PC-9 (cell line): ENCODE data around the gene PTPRA.

ENCODE experiments used
- CTCF ChIP-seq: fragments of 200-600 bp; sonication (generic); conservative IDR thresholded peaks from 2 replicates; pipeline ENCODE4 v1.6.1; 2017; ENCODE audit warnings: mixed run types, antibody characterized with exemption, mild to moderate bottlenecking, moderate library complexity
- EZH2 ChIP-seq: fragments of 200-600 bp; sonication (generic); IDR thresholded peaks from 2 replicates; pipeline ENCODE4 v1.8.0; 2017; ENCODE audit warnings: antibody characterized with exemption, low read depth

DNA sequence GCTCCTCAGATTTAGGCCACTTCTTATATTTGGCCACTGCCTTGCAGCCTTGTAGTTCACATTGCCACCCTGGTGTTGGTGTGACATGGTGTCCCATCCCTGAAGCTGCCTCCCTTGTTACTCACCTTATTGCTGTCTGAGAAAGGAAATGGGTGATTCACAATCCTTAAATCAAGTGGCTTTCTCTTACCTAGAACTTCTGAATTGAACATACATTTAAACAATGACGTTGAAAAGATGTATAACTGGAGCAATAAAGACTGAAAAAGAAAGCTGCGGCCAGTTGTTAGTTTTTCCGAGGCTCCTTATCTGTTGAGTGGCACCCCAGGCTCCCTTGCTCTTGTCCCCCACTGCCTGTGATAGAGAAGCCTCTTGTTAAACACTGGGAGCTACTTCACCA is 141.4 kb downstream of the PTPRA start:
- no peak for TF ChIP-seq EZH2
- no peak for TF ChIP-seq CTCF
